Ishikawa (cell line): ENCODE results near the gene SLC4A3.

Experiments
- CEBPB ChIP-seq: IDR thresholded peaks from 2 replicates; pipeline ENCODE4 v1.6.1; 2012
- CREB1 ChIP-seq: IDR thresholded peaks from 2 replicates; pipeline ENCODE4 v1.6.1; 2012; ENCODE audit warnings: low read depth
- EGR1 ChIP-seq: IDR thresholded peaks from 2 replicates; pipeline ENCODE4 v1.6.1; 2012
- EP300 ChIP-seq: IDR thresholded peaks from 2 replicates; pipeline ENCODE4 v1.6.1; 2012; ENCODE audit warnings: borderline replicate concordance
- FOXM1 ChIP-seq: IDR thresholded peaks from 2 replicates; pipeline ENCODE4 v1.6.1; 2012; ENCODE audit warnings: low read depth, borderline replicate concordance
- NFIC ChIP-seq: IDR thresholded peaks from 2 replicates; pipeline ENCODE4 v1.6.1; 2012
- RAD21 ChIP-seq: IDR thresholded peaks from 2 replicates; pipeline ENCODE4 v1.6.1; 2012; ENCODE audit warnings: low read depth
- TAF1 ChIP-seq: IDR thresholded peaks from 2 replicates; pipeline ENCODE4 v1.6.1; 2012; ENCODE audit warnings: low read depth, mild to moderate bottlenecking
- TCF12 ChIP-seq: IDR thresholded peaks from 2 replicates; pipeline ENCODE4 v1.6.1; 2012; ENCODE audit warnings: low read depth
- TEAD4 ChIP-seq: IDR thresholded peaks from 2 replicates; pipeline ENCODE4 v1.6.1; 2012
- YY1 ChIP-seq: IDR thresholded peaks from 2 replicates; pipeline ENCODE4 v1.6.1; 2012; ENCODE audit warnings: low read depth
- ZBTB7A ChIP-seq: IDR thresholded peaks from 2 replicates; pipeline ENCODE4 v1.6.1; 2012; ENCODE audit warnings: low read depth
- TF ChIP-seq, protein P1 (sequence below): IDR thresholded peaks from 2 replicates; pipeline ENCODE4 v1.6.1; 2012
- TF ChIP-seq, protein P2 (sequence below): IDR thresholded peaks from 2 replicates; pipeline ENCODE4 v1.6.1; 2012; ENCODE audit warnings: low read depth, mild to moderate bottlenecking
- TF ChIP-seq, protein P3 (sequence below): IDR thresholded peaks from 2 replicates; pipeline ENCODE4 v1.6.1; 2012

The SLC4A3 gene

DNA sequence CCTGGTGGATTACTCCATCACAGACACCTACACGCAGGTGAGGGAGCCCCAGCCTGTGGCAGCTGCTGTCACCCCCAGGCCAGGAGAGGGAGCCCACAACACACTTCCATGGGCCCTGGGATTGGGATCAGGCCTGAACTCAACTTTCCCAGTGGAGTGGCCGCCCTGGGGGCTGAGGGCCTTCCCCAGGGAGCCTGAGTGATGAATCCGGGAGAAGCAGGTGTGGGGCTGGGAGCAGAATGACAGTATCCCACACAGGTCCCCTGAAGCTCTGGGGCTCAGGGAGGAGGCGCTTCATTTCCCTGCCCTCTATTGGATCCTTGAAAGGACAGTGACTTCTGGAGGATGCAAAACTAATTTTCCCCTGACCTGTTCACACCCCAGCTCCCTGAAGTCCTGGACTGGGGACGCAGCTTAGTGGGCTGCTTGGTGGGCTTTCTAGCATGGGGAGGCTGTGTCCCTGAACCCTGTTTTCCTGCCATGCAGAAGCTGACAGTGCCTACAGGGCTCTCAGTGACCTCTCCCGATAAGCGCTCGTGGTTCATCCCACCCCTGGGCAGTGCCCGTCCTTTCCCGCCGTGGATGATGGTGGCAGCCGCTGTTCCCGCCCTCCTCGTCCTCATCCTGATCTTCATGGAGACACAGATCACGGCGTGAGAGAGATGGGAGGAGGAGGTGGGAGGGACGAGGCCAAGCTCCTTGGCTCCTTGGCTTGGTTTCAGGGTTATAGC lies 11.0 kb downstream of the SLC4A3 start:
- TF ChIP-seq CREB1 (no peak), TAF1 (no peak), ZBTB7A (no peak), TEAD4 (no peak), RAD21 (no peak; the same call in 1 of the 2 replicates), TCF12 (no peak), EGR1 (no peak), EP300 (no peak), CEBPB (no peak), FOXM1 (no peak), YY1 (no peak), NFIC (no peak)
- TF ChIP-seq, protein P1, sequence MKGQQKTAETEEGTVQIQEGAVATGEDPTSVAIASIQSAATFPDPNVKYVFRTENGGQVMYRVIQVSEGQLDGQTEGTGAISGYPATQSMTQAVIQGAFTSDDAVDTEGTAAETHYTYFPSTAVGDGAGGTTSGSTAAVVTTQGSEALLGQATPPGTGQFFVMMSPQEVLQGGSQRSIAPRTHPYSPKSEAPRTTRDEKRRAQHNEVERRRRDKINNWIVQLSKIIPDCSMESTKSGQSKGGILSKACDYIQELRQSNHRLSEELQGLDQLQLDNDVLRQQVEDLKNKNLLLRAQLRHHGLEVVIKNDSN: no peak
- TF ChIP-seq, protein P2, sequence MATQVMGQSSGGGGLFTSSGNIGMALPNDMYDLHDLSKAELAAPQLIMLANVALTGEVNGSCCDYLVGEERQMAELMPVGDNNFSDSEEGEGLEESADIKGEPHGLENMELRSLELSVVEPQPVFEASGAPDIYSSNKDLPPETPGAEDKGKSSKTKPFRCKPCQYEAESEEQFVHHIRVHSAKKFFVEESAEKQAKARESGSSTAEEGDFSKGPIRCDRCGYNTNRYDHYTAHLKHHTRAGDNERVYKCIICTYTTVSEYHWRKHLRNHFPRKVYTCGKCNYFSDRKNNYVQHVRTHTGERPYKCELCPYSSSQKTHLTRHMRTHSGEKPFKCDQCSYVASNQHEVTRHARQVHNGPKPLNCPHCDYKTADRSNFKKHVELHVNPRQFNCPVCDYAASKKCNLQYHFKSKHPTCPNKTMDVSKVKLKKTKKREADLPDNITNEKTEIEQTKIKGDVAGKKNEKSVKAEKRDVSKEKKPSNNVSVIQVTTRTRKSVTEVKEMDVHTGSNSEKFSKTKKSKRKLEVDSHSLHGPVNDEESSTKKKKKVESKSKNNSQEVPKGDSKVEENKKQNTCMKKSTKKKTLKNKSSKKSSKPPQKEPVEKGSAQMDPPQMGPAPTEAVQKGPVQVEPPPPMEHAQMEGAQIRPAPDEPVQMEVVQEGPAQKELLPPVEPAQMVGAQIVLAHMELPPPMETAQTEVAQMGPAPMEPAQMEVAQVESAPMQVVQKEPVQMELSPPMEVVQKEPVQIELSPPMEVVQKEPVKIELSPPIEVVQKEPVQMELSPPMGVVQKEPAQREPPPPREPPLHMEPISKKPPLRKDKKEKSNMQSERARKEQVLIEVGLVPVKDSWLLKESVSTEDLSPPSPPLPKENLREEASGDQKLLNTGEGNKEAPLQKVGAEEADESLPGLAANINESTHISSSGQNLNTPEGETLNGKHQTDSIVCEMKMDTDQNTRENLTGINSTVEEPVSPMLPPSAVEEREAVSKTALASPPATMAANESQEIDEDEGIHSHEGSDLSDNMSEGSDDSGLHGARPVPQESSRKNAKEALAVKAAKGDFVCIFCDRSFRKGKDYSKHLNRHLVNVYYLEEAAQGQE: no peak
- TF ChIP-seq, protein P3, sequence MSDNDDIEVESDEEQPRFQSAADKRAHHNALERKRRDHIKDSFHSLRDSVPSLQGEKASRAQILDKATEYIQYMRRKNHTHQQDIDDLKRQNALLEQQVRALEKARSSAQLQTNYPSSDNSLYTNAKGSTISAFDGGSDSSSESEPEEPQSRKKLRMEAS: no peak

DNA sequence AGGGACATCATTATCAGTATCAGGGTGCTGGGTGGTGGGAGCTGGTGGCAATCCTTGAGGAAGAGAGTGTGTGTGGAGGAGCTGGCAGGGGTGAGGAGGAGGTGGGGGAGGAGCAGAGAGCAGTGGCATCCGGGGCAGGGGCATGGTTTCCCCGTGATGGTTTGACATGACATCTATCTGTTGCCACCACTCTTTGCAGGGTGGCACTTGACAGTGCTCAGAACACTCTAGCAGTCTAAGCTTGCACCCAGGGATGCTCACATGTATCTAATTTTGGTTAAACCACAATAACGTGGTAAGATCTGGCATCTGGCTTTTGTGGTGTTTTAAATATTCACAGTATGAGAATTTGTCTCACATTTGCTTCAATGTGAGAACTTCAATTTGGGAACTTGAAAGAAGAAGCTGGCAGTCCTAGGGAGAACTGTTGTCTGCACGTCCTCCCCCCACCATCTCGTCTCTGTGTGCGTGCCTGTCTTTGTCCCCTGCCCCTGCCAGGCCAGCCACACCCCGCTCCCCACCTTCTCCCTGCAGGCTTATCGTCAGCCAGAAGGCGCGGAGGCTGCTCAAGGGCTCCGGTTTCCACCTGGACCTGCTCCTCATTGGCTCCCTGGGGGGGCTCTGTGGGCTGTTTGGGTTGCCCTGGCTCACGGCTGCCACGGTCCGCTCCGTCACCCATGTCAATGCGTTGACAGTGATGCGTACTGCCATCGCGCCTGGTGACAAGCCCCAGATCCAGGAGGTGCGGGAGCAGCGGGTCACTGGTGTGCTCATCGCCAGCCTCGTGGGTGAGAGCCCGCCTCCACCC lies 11.7 kb downstream of the SLC4A3 start:
- TF ChIP-seq CEBPB (no peak), TEAD4 (no peak), FOXM1 (no peak), EP300 (no peak), EGR1 (no peak), CREB1 (no peak), NFIC (no peak), RAD21 (no peak), YY1 (no peak), TAF1 (no peak), ZBTB7A (no peak)
- TF ChIP-seq, protein P2: no peak
- TF ChIP-seq, protein P3: no peak

DNA sequence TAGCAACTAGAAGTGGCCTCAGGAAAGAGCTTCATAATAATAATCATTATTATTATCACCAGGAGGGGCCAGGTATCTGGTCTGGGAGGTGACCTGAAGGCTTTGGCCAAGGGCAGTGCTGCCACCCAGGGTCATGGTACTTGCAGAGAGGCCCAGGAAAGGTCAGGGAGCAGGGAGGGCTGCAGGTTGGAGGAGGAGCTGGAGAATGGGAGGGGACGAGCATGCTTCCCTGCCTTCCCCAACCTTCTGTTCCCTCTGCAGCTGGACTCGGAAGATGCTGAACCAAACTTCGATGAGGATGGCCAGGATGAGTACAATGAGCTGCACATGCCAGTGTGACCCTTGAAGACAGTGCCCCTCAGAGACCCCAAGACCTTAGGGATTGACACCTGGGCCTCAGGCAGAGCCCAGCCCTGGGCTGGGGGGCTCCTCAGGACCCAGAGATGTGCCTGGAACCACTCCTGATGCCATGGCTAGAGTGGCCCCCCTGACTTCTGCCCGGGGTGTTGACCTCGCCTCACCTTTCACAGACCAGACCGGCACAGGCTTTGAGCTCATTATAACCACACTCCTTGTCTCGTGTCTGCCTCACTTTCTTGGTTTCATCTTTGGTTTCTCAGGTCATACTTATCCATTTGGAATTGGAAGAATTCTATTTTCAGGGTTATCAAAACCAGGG lies 14.1 kb downstream of the SLC4A3 start:
- TF ChIP-seq, protein P3: no peak
- TF ChIP-seq TEAD4 (no peak), TCF12 (no peak), ZBTB7A (no peak), EGR1 (no peak), FOXM1 (no peak), RAD21 (no peak), YY1 (no peak), NFIC (no peak), CEBPB (no peak), TAF1 (no peak)
- TF ChIP-seq, protein P2: no peak
- TF ChIP-seq, protein P1: no peak
